Stimulated activated memory B cell treated with anti-CD40 and anti-IgM and Interleukin-4, amounts not matched to agents 10 μg/mL and 1 μg/mL and 100 μg/mL, for 72 hours (primary cell): ENCODE results near the gene NAV2.
A peak's percentile ranks its signal among the peaks of the same experiment; 100 is the strongest.

Experiments
- ATAC-seq: fragments of 150-1000 bp; cut with Tn5 transposase; 2 replicates; pipeline ENCODE4 v1.10.0; 2021
- H3K27ac Mint-ChIP-seq: one replicate; pipeline ENCODE4 v1.8.0; 2022; ENCODE audit warnings: mild to moderate bottlenecking, mixed read lengths
- H3K27me3 Mint-ChIP-seq: one replicate; pipeline ENCODE4 v1.8.0; 2022; ENCODE audit warnings: mixed read lengths
- H3K36me3 Mint-ChIP-seq: one replicate; pipeline ENCODE4 v1.8.0; 2022; ENCODE audit warnings: mixed read lengths
- H3K4me1 Mint-ChIP-seq: one replicate; pipeline ENCODE4 v1.8.0; 2022; ENCODE audit warnings: mixed read lengths
- H3K4me3 Mint-ChIP-seq: one replicate; pipeline ENCODE4 v1.8.0; 2022; ENCODE audit warnings: mild to moderate bottlenecking, moderate library complexity, mixed read lengths
- H3K9me3 Mint-ChIP-seq: one replicate; pipeline ENCODE4 v1.8.0; 2022; ENCODE audit warnings: mixed read lengths

The NAV2 gene

DNA sequence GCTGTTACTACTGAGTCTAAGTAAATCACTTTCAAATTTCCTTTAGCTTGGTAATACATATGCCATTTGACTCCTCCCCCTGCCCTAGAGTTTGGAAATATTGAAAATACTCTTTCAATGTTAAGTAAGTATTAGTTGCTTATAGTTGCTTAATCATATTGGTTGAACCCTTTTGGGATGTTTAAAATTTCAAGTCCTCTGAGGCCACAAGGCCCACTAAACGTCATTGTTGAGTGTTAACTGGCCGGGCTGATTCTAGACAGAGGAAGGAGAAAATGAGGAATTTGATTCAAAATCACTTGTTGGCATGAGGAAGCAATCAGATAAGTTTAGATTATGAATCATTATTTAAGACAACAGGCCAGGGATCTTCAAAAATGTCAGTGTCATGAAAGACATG lies 8.5 kb downstream of the NAV2 start:
- H3K4me3 Mint-ChIP-seq = no peak overlapping the region
- H3K4me1 Mint-ChIP-seq = no peaks in the 10 kb centered on the region
- no peaks in the 10 kb centered on the region for H3K36me3 Mint-ChIP-seq
- H3K27me3 Mint-ChIP-seq = peaks cover 3% of the 10 kb centered on the region
- ATAC-seq = no peak
- no peak overlapping the region for H3K27ac Mint-ChIP-seq
- no peaks in the 10 kb centered on the region for H3K9me3 Mint-ChIP-seq

GRCh38 chr11:19722702-19723101 lies 10.1 kb downstream of the NAV2 start:
- Mint-ChIP-seq H3K4me3 (no peak overlapping the region), H3K9me3 (no peaks in the 10 kb centered on the region), H3K27ac (no peak overlapping the region), H3K4me1 (no peaks in the 10 kb centered on the region), H3K36me3 (no peaks in the 10 kb centered on the region), H3K27me3 (no peaks in the 10 kb centered on the region)
- no peak for ATAC-seq

- no peaks in the 10 kb centered on the region for H3K4me1 Mint-ChIP-seq
- H3K36me3 Mint-ChIP-seq = no peaks in the 10 kb centered on the region
- peaks cover 2% of the 10 kb centered on the region for H3K27me3 Mint-ChIP-seq
- no peak overlapping the region for H3K4me3 Mint-ChIP-seq
- no peak overlapping the region for H3K27ac Mint-ChIP-seq
- H3K9me3 Mint-ChIP-seq = no peaks in the 10 kb centered on the region
- ATAC-seq = no peak
Measured at GRCh38 chr11:19723572-19724342, 11.1 kb downstream of the NAV2 start.

DNA sequence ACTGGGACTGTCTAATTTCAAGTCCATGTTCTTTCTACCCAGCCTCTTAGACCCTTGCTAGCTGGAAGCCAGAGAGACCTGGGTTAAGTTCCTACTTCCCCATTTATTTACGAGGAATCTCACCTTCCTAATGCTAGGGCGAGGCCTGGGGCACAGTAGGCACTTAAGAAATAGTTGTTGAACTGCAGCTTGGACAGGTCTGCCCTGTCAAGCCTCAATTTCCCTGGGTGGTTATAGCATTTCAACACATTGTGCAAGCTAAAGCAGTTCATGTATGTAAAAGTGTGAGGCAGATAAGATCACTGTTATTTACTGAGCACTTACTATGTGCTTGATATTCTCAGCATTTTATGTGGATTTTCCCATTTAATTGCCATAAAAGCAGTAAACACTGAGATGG lies 12.1 kb downstream of the NAV2 start:
- H3K4me3 Mint-ChIP-seq = no peak overlapping the region
- no peaks in the 10 kb centered on the region for H3K9me3 Mint-ChIP-seq
- H3K4me1 Mint-ChIP-seq = no peaks in the 10 kb centered on the region
- ATAC-seq = no peak
- no peaks in the 10 kb centered on the region for H3K36me3 Mint-ChIP-seq
- H3K27ac Mint-ChIP-seq = no peak overlapping the region
- peaks cover 11% of the 10 kb centered on the region for H3K27me3 Mint-ChIP-seq

- no peaks in the 10 kb centered on the region for H3K9me3 Mint-ChIP-seq
- no peaks in the 10 kb centered on the region for H3K4me1 Mint-ChIP-seq
- H3K36me3 Mint-ChIP-seq = no peaks in the 10 kb centered on the region
- no peak overlapping the region for H3K4me3 Mint-ChIP-seq
- H3K27me3 Mint-ChIP-seq = peaks cover 11% of the 10 kb centered on the region
- ATAC-seq = no peak
- H3K27ac Mint-ChIP-seq = no peak overlapping the region
Measured at GRCh38 chr11:19725379-19726079, 12.9 kb downstream of the NAV2 start.

DNA sequence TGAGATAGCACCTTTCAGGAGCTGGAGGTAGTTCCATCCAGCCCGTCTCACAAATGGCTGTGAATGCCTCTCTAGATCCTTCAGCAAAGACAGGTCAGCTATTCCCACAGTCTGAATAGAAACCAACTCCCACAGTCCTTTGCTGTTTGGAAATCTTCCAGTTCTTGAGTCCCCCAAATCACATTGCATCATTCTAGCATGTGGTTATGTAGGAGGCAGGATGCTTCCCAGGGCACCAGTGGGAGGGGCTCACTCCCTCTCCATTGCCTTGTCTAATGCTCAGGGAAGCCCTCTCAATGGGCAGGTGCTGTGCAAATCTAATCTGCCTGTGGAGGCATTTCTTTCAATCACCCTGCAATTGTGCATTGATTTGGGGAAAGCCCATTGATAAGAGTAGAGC lies 14.6 kb downstream of the NAV2 start:
- no peak for ATAC-seq
- Mint-ChIP-seq H3K27me3 (peaks cover 11% of the 10 kb centered on the region), H3K27ac (no peak overlapping the region), H3K4me3 (no peak overlapping the region), H3K36me3 (no peaks in the 10 kb centered on the region), H3K9me3 (no peaks in the 10 kb centered on the region), H3K4me1 (no peaks in the 10 kb centered on the region)

GRCh38 chr11:19728436-19728835 lies 15.8 kb downstream of the NAV2 start:
- H3K4me1 Mint-ChIP-seq = no peaks in the 10 kb centered on the region
- H3K27me3 Mint-ChIP-seq = peaks cover 11% of the 10 kb centered on the region
- H3K36me3 Mint-ChIP-seq = no peaks in the 10 kb centered on the region
- ATAC-seq = no peak
- no peak overlapping the region for H3K27ac Mint-ChIP-seq
- H3K9me3 Mint-ChIP-seq = no peaks in the 10 kb centered on the region
- H3K4me3 Mint-ChIP-seq = no peak overlapping the region

DNA sequence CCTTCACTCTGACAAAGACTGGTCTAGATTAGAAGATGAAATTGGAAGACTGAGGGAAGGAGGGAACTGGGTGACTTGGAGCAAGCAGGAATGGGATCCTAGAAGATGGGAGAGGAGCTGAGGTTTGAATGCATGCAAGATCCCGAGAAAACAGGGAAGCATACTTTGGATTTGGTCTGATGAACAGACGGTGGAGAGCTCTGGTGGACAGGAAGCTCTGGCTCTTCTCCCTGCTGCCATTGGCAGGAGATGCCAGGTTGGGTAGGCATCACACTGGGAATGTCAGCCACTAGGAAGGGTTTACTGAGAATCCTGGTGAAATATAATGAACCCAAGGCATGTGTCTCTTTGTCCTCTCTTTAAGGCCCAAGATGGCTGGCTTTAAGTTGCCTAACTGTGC lies 16.5 kb downstream of the NAV2 start:
- H3K27ac Mint-ChIP-seq = no peak overlapping the region
- H3K36me3 Mint-ChIP-seq = no peaks in the 10 kb centered on the region
- ATAC-seq = no peak
- H3K27me3 Mint-ChIP-seq = peaks cover 11% of the 10 kb centered on the region
- H3K9me3 Mint-ChIP-seq = no peaks in the 10 kb centered on the region
- no peak overlapping the region for H3K4me3 Mint-ChIP-seq
- no peaks in the 10 kb centered on the region for H3K4me1 Mint-ChIP-seq

GRCh38 chr11:19730373-19730772 lies 17.7 kb downstream of the NAV2 start:
- no peak overlapping the region for H3K27ac Mint-ChIP-seq
- H3K27me3 Mint-ChIP-seq = peaks cover 11% of the 10 kb centered on the region
- H3K9me3 Mint-ChIP-seq = no peaks in the 10 kb centered on the region
- H3K4me3 Mint-ChIP-seq = no peak overlapping the region
- ATAC-seq = no peak
- no peaks in the 10 kb centered on the region for H3K36me3 Mint-ChIP-seq
- H3K4me1 Mint-ChIP-seq = no peaks in the 10 kb centered on the region

DNA sequence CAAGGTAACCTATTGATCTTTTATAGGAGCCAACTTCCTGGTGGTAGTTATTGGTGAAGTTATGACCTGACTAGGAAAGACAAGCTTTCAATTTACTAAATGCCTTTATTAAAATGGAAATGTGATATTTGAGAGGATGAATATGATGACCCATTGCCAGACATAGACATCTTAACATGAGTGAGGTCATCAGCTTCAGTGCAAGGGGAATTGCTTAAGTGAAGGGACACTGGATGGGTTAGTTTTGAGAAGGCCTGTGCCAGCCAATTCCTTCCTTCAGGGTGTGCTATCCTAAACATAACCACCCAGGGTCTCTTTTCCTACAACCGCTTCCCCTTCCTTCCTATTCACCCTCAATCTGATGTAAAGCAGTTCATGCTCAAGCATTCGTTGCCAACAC lies 21.5 kb downstream of the NAV2 start:
- Mint-ChIP-seq H3K27me3 (peaks cover 5% of the 10 kb centered on the region), H3K4me3 (no peak overlapping the region), H3K9me3 (no peaks in the 10 kb centered on the region), H3K4me1 (no peaks in the 10 kb centered on the region), H3K27ac (no peak overlapping the region), H3K36me3 (no peaks in the 10 kb centered on the region)
- ATAC-seq = no peak

DNA sequence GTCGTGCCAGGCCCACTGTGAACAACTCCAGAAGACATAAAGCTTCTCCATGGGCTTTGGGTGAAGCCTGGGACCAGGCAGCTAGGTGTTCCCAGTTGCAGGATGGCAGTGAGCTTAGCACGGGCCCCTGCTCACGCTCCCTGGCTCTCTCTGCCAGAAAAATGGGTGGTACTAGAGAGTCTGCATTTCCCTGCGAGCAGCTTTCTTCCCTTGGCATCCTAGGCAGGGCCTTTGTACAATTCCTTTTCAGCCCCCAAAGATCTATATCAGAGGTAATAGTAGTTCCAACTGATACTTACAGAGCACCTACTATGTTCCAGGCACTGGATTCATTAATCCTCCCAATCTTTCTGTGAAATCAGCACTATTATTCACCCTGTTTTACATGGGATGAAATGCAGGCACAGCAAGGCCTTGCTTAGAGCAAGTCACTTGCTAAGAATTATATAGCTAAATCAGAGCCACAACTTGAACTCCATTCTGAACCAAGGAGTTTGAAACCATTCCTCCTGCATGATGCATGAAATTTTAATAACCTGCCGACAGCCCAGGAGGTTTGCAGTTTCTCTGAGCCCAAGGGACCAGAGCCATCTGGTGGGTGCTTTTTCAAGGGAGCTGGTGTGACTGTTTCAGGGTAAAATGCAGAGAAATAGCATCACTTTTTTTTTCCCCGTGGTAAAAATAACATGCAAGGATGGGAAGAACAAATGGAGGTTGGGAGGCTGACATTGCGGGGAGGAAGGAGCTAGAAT lies 22.7 kb downstream of the NAV2 start:
- H3K27me3 Mint-ChIP-seq = no peaks in the 10 kb centered on the region
- no peaks in the 10 kb centered on the region for H3K4me1 Mint-ChIP-seq
- H3K27ac Mint-ChIP-seq = no peak overlapping the region
- H3K36me3 Mint-ChIP-seq = no peaks in the 10 kb centered on the region
- no peak overlapping the region for H3K4me3 Mint-ChIP-seq
- no peak for ATAC-seq
- H3K9me3 Mint-ChIP-seq = no peaks in the 10 kb centered on the region

- H3K4me3 Mint-ChIP-seq = no peak overlapping the region
- H3K27me3 Mint-ChIP-seq = no peaks in the 10 kb centered on the region
- no peaks in the 10 kb centered on the region for H3K4me1 Mint-ChIP-seq
- H3K27ac Mint-ChIP-seq = no peak overlapping the region
- no peaks in the 10 kb centered on the region for H3K9me3 Mint-ChIP-seq
- H3K36me3 Mint-ChIP-seq = no peaks in the 10 kb centered on the region
- no peak for ATAC-seq
Measured at GRCh38 chr11:19735909-19736498, 23.4 kb downstream of the NAV2 start.

GRCh38 chr11:19736831-19737230 lies 24.2 kb downstream of the NAV2 start:
- no peaks in the 10 kb centered on the region for H3K4me1 Mint-ChIP-seq
- H3K27ac Mint-ChIP-seq = no peak overlapping the region
- H3K9me3 Mint-ChIP-seq = no peaks in the 10 kb centered on the region
- H3K36me3 Mint-ChIP-seq = no peaks in the 10 kb centered on the region
- no peak for ATAC-seq
- no peak overlapping the region for H3K4me3 Mint-ChIP-seq
- H3K27me3 Mint-ChIP-seq = no peaks in the 10 kb centered on the region

GRCh38 chr11:19737575-19737974 lies 24.9 kb downstream of the NAV2 start:
- no peaks in the 10 kb centered on the region for H3K4me1 Mint-ChIP-seq
- no peaks in the 10 kb centered on the region for H3K27me3 Mint-ChIP-seq
- H3K36me3 Mint-ChIP-seq = no peaks in the 10 kb centered on the region
- no peaks in the 10 kb centered on the region for H3K9me3 Mint-ChIP-seq
- no peak overlapping the region for H3K27ac Mint-ChIP-seq
- no peak overlapping the region for H3K4me3 Mint-ChIP-seq
- no peak for ATAC-seq

DNA sequence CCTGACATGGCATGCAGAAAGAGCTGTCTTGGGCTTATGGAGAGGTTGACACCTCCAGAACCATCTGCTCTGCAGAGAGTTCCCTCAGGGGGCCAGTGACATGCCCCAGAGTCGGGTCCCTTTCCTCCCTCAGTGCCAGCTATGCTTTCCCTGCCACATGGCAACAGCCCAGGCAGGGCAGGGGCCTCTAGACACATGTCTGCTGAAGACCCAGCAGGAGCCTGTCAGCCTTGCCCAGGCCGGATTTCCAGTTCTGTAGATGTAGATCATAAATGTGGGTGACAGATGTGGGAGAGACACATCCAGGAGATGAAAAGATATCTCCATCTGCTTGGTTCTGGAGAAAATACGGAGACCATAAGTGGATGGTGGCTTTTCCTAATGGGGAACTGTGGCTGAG lies 25.5 kb downstream of the NAV2 start:
- Mint-ChIP-seq H3K27me3 (no peaks in the 10 kb centered on the region), H3K4me3 (no peak overlapping the region), H3K36me3 (no peaks in the 10 kb centered on the region), H3K27ac (no peak overlapping the region), H3K9me3 (no peaks in the 10 kb centered on the region), H3K4me1 (no peaks in the 10 kb centered on the region)
- peak; percentile 10 for ATAC-seq
